H9 (cell line): ENCODE data around the gene ANKMY1. TPM values are rescaled to one million over a fixed set of nuclear protein-coding genes. Genes with fewer than 3 reads are reported as not detected.

ENCODE experiments used
- DNase-seq: peaks from one replicate; pipeline ENCODE4 v3.0.0-alpha.2; 2017
- H2AFZ ChIP-seq: one replicate; pipeline ENCODE4 v1.6.1; 2013; ENCODE audit warnings: mild to moderate bottlenecking, low read length, control low read depth, moderate library complexity
- H2AK5ac ChIP-seq: 2 replicates; pipeline ENCODE4 v1.6.1; 2013; ENCODE audit warnings: low read length, control low read depth, mixed read lengths; ENCODE audit not compliant: insufficient read length
- H2BK120ac ChIP-seq: one replicate; pipeline ENCODE4 v1.6.1; 2013; ENCODE audit warnings: low read depth, mild to moderate bottlenecking, low read length, control low read depth, inconsistent platforms; ENCODE audit not compliant: poor library complexity, severe bottlenecking
- H2BK12ac ChIP-seq: 2 replicates; pipeline ENCODE4 v1.6.1; 2013; ENCODE audit warnings: low read length, control low read depth, mixed read lengths, low read depth; ENCODE audit not compliant: insufficient read length
- H2BK15ac ChIP-seq: 2 replicates; pipeline ENCODE4 v1.6.1; 2013; ENCODE audit warnings: low read depth, low read length, control low read depth
- H2BK20ac ChIP-seq: one replicate; pipeline ENCODE4 v1.6.1; 2013; ENCODE audit warnings: low read depth, mild to moderate bottlenecking, low read length, control low read depth, inconsistent platforms; ENCODE audit not compliant: poor library complexity, severe bottlenecking
- H2BK5ac ChIP-seq: 2 replicates; pipeline ENCODE4 v1.6.1; 2013; ENCODE audit warnings: low read length, control low read depth, mixed read lengths; ENCODE audit not compliant: insufficient read length
- H3K14ac ChIP-seq: 2 replicates; pipeline ENCODE4 v1.6.1; 2013; ENCODE audit warnings: low read length, control low read depth; ENCODE audit not compliant: insufficient read depth
- H3K18ac ChIP-seq: 2 replicates; pipeline ENCODE4 v1.6.1; 2013; ENCODE audit warnings: low read depth, mild to moderate bottlenecking, mixed read lengths, low read length, control low read depth; ENCODE audit not compliant: insufficient read length
- H3K23ac ChIP-seq: 2 replicates; pipeline ENCODE4 v1.6.1; 2013; ENCODE audit warnings: low read length, control low read depth, mixed read lengths, low read depth; ENCODE audit not compliant: insufficient read length
- H3K23me2 ChIP-seq: 2 replicates; pipeline ENCODE4 v1.6.1; 2013; ENCODE audit warnings: low read depth, mild to moderate bottlenecking, mixed read lengths, low read length, control low read depth; ENCODE audit not compliant: insufficient read length, poor library complexity, severe bottlenecking
- H3K27ac ChIP-seq: 2 replicates; pipeline ENCODE4 v1.5.1; 2013; ENCODE audit warnings: low read length, control low read depth, mixed read lengths, low read depth; ENCODE audit not compliant: insufficient read length
- H3K27me3 ChIP-seq: 2 replicates; pipeline ENCODE4 v1.6.1; 2013; ENCODE audit warnings: low read length, control low read depth, inconsistent platforms; ENCODE audit not compliant: insufficient read depth
- H3K4ac ChIP-seq: 2 replicates; pipeline ENCODE4 v1.6.1; 2013; ENCODE audit warnings: low read depth, mild to moderate bottlenecking, control low read depth, inconsistent platforms, low read length, moderate library complexity
- H3K4me1 ChIP-seq: 2 replicates; pipeline ENCODE4 v1.6.1; 2013; ENCODE audit warnings: low read length, control low read depth, inconsistent platforms; ENCODE audit not compliant: insufficient read depth
- H3K4me2 ChIP-seq: 2 replicates; pipeline ENCODE4 v1.6.1; 2013; ENCODE audit warnings: low read length, control low read depth, mixed read lengths; ENCODE audit not compliant: insufficient read length, insufficient read depth
- H3K56ac ChIP-seq: 2 replicates; pipeline ENCODE4 v1.6.1; 2013; ENCODE audit warnings: low read depth, mild to moderate bottlenecking, mixed read lengths, low read length, control low read depth; ENCODE audit not compliant: insufficient read length
- H3K79me1 ChIP-seq: 2 replicates; pipeline ENCODE4 v1.6.1; 2013; ENCODE audit warnings: low read depth, mild to moderate bottlenecking, moderate library complexity, low read length, control low read depth, inconsistent platforms; ENCODE audit not compliant: insufficient read depth, poor library complexity, severe bottlenecking
- H3K79me2 ChIP-seq: 2 replicates; pipeline ENCODE4 v1.6.1; 2013; ENCODE audit warnings: low read length, control low read depth, inconsistent platforms; ENCODE audit not compliant: insufficient read depth
- H3K9ac ChIP-seq: 2 replicates; pipeline ENCODE4 v1.6.1; 2013; ENCODE audit warnings: low read length, control low read depth, mixed read lengths; ENCODE audit not compliant: insufficient read length; ENCODE audit errors: extremely low read depth
- H3K9me3 ChIP-seq: one replicate; pipeline ENCODE4 v1.6.1; 2013; ENCODE audit warnings: low read depth, low read length, inconsistent platforms; ENCODE audit not compliant: control insufficient read depth
- H3T11ph ChIP-seq: one replicate; pipeline ENCODE4 v1.6.1; 2013; ENCODE audit warnings: mild to moderate bottlenecking, low read length, control low read depth, inconsistent platforms
- H4K20me1 ChIP-seq: one replicate; pipeline ENCODE4 v1.6.1; 2013; ENCODE audit not compliant: control insufficient read depth, insufficient read length, insufficient read depth
- H4K5ac ChIP-seq: 2 replicates; pipeline ENCODE4 v1.6.1; 2013; ENCODE audit warnings: low read depth, mild to moderate bottlenecking, mixed read lengths, low read length, control low read depth; ENCODE audit not compliant: insufficient read length
- H4K8ac ChIP-seq: replicated peaks from 2 replicates; pipeline ENCODE4 v1.6.1; 2013; ENCODE audit warnings: low read length, control low read depth, mixed read lengths, low read depth; ENCODE audit not compliant: insufficient read length
- H4K91ac ChIP-seq: 2 replicates; pipeline ENCODE4 v1.6.1; 2013; ENCODE audit warnings: low read depth, mild to moderate bottlenecking, moderate library complexity, mixed read lengths, low read length, control low read depth; ENCODE audit not compliant: insufficient read length
- H3K27ac Mint-ChIP-seq, 3 experiments: 2 replicates in 2 of 3; 3 replicates in 1 of 3; pipeline ENCODE4 v1.8.0; 2020 to 2021; ENCODE audit warnings: mixed read lengths in 3 of 3, mild to moderate bottlenecking in 1 of 3, moderate library complexity in 1 of 3
- H3K27me3 Mint-ChIP-seq: 2 replicates; pipeline ENCODE4 v1.8.0; 2021; ENCODE audit warnings: low read depth, mild to moderate bottlenecking, moderate library complexity, mixed read lengths
- H3K36me3 Mint-ChIP-seq, 3 experiments: 2 replicates in 2 of 3; 3 replicates in 1 of 3; pipeline ENCODE4 v1.8.0; 2020 to 2021; ENCODE audit warnings: low read depth in 3 of 3, mixed read lengths in 3 of 3; ENCODE audit not compliant: insufficient read depth in 1 of 3
- H3K4me1 Mint-ChIP-seq, 2 experiments: 2 replicates each; pipeline ENCODE4 v1.8.0; 2020; ENCODE audit warnings: mixed read lengths in 2 of 2
- H3K4me3 Mint-ChIP-seq, 2 experiments: 2 replicates in 1 of 2; 3 replicates in 1 of 2; pipeline ENCODE4 v1.8.0; 2020 to 2021; ENCODE audit warnings: mild to moderate bottlenecking in 2 of 2, mixed read lengths in 2 of 2, moderate library complexity in 1 of 2
- H3K9me3 Mint-ChIP-seq, 2 experiments: 2 replicates in 1 of 2; 3 replicates in 1 of 2; pipeline ENCODE4 v1.8.0; 2020; ENCODE audit warnings: mild to moderate bottlenecking in 2 of 2, mixed read lengths in 2 of 2, moderate library complexity in 1 of 2
- WGBS: extraction: QIAGEN DNeasy Blood & Tissue Kit; methylation state at CpG from one replicate; pipeline ENCODE4 v1.1.7; 2013; ENCODE audit warnings: missing lambda C conversion rate, low lambda C conversion rate, mixed read lengths; ENCODE audit not compliant: insufficient read length; ENCODE audit errors: extremely low coverage; 5-methylcytosine and 5-hydroxymethylcytosine counted together
- total RNA-seq: library from RNA; stranded (reverse); gene quantifications from 2 replicates; pipeline ENCODE4 v1.2.1, GENCODE V29; 2021
- TF ChIP-seq, protein P1 (sequence below): fragments of 200-600 bp; sonication (generic); conservative IDR thresholded peaks from 3 replicates; pipeline ENCODE4 v1.8.0; 2021; ENCODE audit warnings: antibody characterized with exemption, mild to moderate bottlenecking

ANKMY1 gene
- total RNA-seq, 1 experiment from 2014 or later, result 13.7 TPM

GRCh38 chr2:240582781-240583180 lies 25.0 kb upstream of the ANKMY1 start:
- Histone ChIP-seq H4K5ac (no peak overlapping the region), H4K20me1 (no peaks in the 10 kb centered on the region), H3K14ac (no peak overlapping the region), H3K27ac (no peak overlapping the region), H4K91ac (no peak overlapping the region), H2BK15ac (no peak overlapping the region), H3K27me3 (no peaks in the 10 kb centered on the region), H3K9me3 (no peaks in the 10 kb centered on the region), H3K9ac (no peak overlapping the region), H3K4me2 (no peak overlapping the region), H3K18ac (no peak overlapping the region), H3T11ph (no peak overlapping the region), H3K79me1 (no peaks in the 10 kb centered on the region), H4K8ac (no peak overlapping the region), H2AFZ (no peak overlapping the region), H2BK5ac (no peak overlapping the region), H2BK12ac (no peak overlapping the region), H3K79me2 (peaks cover 7% of the 10 kb centered on the region), H3K56ac (no peak overlapping the region), H2BK120ac (no peak overlapping the region), H3K23ac (no peak overlapping the region), H2BK20ac (no peak overlapping the region), H3K4me1 (peaks cover 10% of the 10 kb centered on the region), H3K4ac (no peak overlapping the region), H3K23me2 (peaks cover 14% of the 10 kb centered on the region), H2AK5ac (no peak overlapping the region)
- peaks cover 0 to 2% of the 10 kb centered on the region in 2 experiments; a peak in 1 of 5 replicates for H3K9me3 Mint-ChIP-seq
- no peaks in the 10 kb centered on the region; the same call in 1 of the 2 replicates for H3K27me3 Mint-ChIP-seq
- H3K4me1 Mint-ChIP-seq, result peaks cover 27 to 29% of the 10 kb centered on the region in 2 experiments
- peaks cover 0 to 2% (median 1%) of the 10 kb centered on the region in 3 experiments; a peak in 5 of 7 replicates for H3K36me3 Mint-ChIP-seq
- H3K27ac Mint-ChIP-seq, result no peak overlapping the region
- TF ChIP-seq, protein P1, sequence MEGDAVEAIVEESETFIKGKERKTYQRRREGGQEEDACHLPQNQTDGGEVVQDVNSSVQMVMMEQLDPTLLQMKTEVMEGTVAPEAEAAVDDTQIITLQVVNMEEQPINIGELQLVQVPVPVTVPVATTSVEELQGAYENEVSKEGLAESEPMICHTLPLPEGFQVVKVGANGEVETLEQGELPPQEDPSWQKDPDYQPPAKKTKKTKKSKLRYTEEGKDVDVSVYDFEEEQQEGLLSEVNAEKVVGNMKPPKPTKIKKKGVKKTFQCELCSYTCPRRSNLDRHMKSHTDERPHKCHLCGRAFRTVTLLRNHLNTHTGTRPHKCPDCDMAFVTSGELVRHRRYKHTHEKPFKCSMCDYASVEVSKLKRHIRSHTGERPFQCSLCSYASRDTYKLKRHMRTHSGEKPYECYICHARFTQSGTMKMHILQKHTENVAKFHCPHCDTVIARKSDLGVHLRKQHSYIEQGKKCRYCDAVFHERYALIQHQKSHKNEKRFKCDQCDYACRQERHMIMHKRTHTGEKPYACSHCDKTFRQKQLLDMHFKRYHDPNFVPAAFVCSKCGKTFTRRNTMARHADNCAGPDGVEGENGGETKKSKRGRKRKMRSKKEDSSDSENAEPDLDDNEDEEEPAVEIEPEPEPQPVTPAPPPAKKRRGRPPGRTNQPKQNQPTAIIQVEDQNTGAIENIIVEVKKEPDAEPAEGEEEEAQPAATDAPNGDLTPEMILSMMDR, result no peak
- WGBS, result no CpG with 5 or more reads among the region's 3 CpGs
- no peak for DNase-seq
- no peak overlapping the region for H3K4me3 Mint-ChIP-seq
